SJCRH30 (cell line): Measurements from ENCODE around the gene BCL7C. TPM values are rescaled to one million over a fixed set of nuclear protein-coding genes. Genes with fewer than 3 reads are reported as not detected.
"Not testable (repeated sequence)": the region's sequence is repeated elsewhere in the genome, so short reads cannot be mapped to it uniquely, and the experiment has no call there.

ENCODE experiments used
- DNase-seq, 2 experiments: peaks; one replicate each; pipeline ENCODE4 v3.0.0-alpha.2; 2015 to 2020
- H3K27ac ChIP-seq: fragments of 250-450 bp; sonication (Bioruptor Pico); 2 replicates; pipeline ENCODE4 v1.5.1; 2020; ENCODE audit warnings: mild to moderate bottlenecking, moderate library complexity
- H3K27me3 ChIP-seq: fragments of 250-450 bp; sonication (Bioruptor Pico); 2 replicates; pipeline ENCODE4 v1.5.1; 2020; ENCODE audit warnings: mild to moderate bottlenecking, moderate library complexity
- H3K36me3 ChIP-seq: fragments of 250-450 bp; sonication (Bioruptor Pico); 2 replicates; pipeline ENCODE4 v1.5.1; 2020; ENCODE audit warnings: mild to moderate bottlenecking, moderate library complexity
- H3K4me1 ChIP-seq: fragments of 250-450 bp; sonication (Bioruptor Pico); 2 replicates; pipeline ENCODE4 v1.5.1; 2020; ENCODE audit warnings: mild to moderate bottlenecking, moderate library complexity
- H3K4me3 ChIP-seq: fragments of 250-450 bp; sonication (Bioruptor Pico); 2 replicates; pipeline ENCODE4 v1.5.1; 2020; ENCODE audit warnings: mild to moderate bottlenecking, moderate library complexity
- H3K9me3 ChIP-seq: fragments of 250-450 bp; sonication (Bioruptor Pico); replicated peaks from 2 replicates; pipeline ENCODE4 v1.5.1; 2020; ENCODE audit warnings: mild to moderate bottlenecking, moderate library complexity
- total RNA-seq: library from RNA; depleted of rRNA; stranded (reverse); fragments of >200 nt; shearing (Covaris generic); gene quantifications from 2 replicates; pipeline ENCODE4 v1.2.3, GENCODE V29; 2014

Gene BCL7C
- total RNA-seq, 1 experiment from 2014 or later: 28.1 TPM

GRCh38 chr16:30875871-30876801, 17.7 kb downstream of the BCL7C start:
- peaks cover 5% of the 10 kb centered on the region; the same call in 1 of the 2 replicates for H3K4me1 ChIP-seq
- no peaks in the 10 kb centered on the region for H3K27me3 ChIP-seq
- peak; percentile 26 to 48 for DNase-seq
- H3K36me3 ChIP-seq: no peaks in the 10 kb centered on the region
- peak overlapping the region; percentile 81 for H3K27ac ChIP-seq
- H3K9me3 ChIP-seq: no peaks in the 10 kb centered on the region
- H3K4me3 ChIP-seq: peak overlapping the region; percentile 74

- peak; percentile 92 for DNase-seq
- peak overlapping the region; percentile 74 for H3K4me3 ChIP-seq
- peak overlapping the region; percentile 81 for H3K27ac ChIP-seq
- peaks cover 5% of the 10 kb centered on the region; the same call in 1 of the 2 replicates for H3K4me1 ChIP-seq
- H3K9me3 ChIP-seq: no peaks in the 10 kb centered on the region
- H3K27me3 ChIP-seq: no peaks in the 10 kb centered on the region
- H3K36me3 ChIP-seq: no peaks in the 10 kb centered on the region
Measured at GRCh38 chr16:30874821-30875717, 18.8 kb downstream of the BCL7C start.

GRCh38 chr16:30874244-30874820, 19.5 kb downstream of the BCL7C start:
- H3K27me3 ChIP-seq: no peaks in the 10 kb centered on the region
- peak overlapping the region; percentile 74 for H3K4me3 ChIP-seq
- H3K36me3 ChIP-seq: no peaks in the 10 kb centered on the region
- no peaks in the 10 kb centered on the region for H3K9me3 ChIP-seq
- no peak for DNase-seq
- H3K4me1 ChIP-seq: peaks cover 5% of the 10 kb centered on the region; the same call in 1 of the 2 replicates
- peak overlapping the region; percentile 81 for H3K27ac ChIP-seq

GRCh38 chr16:30870904-30871303, 23.0 kb downstream of the BCL7C start:
- DNase-seq: no peak
- no peaks in the 10 kb centered on the region; the same call in 1 of the 2 replicates for H3K4me1 ChIP-seq

GRCh38 chr16:30867747-30868146, 26.1 kb downstream of the BCL7C start:
- Histone ChIP-seq H3K4me1 (no peaks in the 10 kb centered on the region), H3K27ac (no peak overlapping the region), H3K36me3 (no peaks in the 10 kb centered on the region), H3K9me3 (no peaks in the 10 kb centered on the region), H3K27me3 (no peaks in the 10 kb centered on the region), H3K4me3 (no peak overlapping the region)
- DNase-seq: no peak

More at GRCh38 chr16:30870904-30871303, 23.0 kb downstream of the BCL7C start:
- H3K27ac ChIP-seq: no peak overlapping the region
- no peaks in the 10 kb centered on the region for H3K9me3 ChIP-seq
- H3K27me3 ChIP-seq: no peaks in the 10 kb centered on the region
- no peak overlapping the region for H3K4me3 ChIP-seq
- H3K36me3 ChIP-seq: no peaks in the 10 kb centered on the region

GRCh38 chr16:30866031-30866430, 27.8 kb downstream of the BCL7C start:
- no peaks in the 10 kb centered on the region for H3K9me3 ChIP-seq
- no peak overlapping the region for H3K27ac ChIP-seq
- no peak overlapping the region for H3K4me3 ChIP-seq
- H3K36me3 ChIP-seq: no peaks in the 10 kb centered on the region
- DNase-seq: no peak
- no peaks in the 10 kb centered on the region for H3K4me1 ChIP-seq
- H3K27me3 ChIP-seq: no peaks in the 10 kb centered on the region

- not testable (repeated sequence) for H3K4me1 ChIP-seq, H3K27me3 ChIP-seq, H3K9me3 ChIP-seq, H3K4me3 ChIP-seq, H3K36me3 ChIP-seq, H3K27ac ChIP-seq, DNase-seq
Measured at GRCh38 chr16:30863178-30863577, 30.7 kb downstream of the BCL7C start.

GRCh38 chr16:30860729-30861128, 33.1 kb downstream of the BCL7C start:
- not testable (repeated sequence) for H3K27me3 ChIP-seq, H3K4me3 ChIP-seq, H3K4me1 ChIP-seq, H3K9me3 ChIP-seq, DNase-seq, H3K36me3 ChIP-seq, H3K27ac ChIP-seq

GRCh38 chr16:30858829-30859423, 35.0 kb downstream of the BCL7C start:
- H3K27me3 ChIP-seq: no peaks in the 10 kb centered on the region
- H3K4me3 ChIP-seq: no peak overlapping the region
- H3K4me1 ChIP-seq: peaks cover 8% of the 10 kb centered on the region; the same call in 1 of the 2 replicates

GRCh38 chr16:30858111-30858495, 35.8 kb downstream of the BCL7C start:
- Histone ChIP-seq H3K4me1 (peaks cover 8% of the 10 kb centered on the region; the same call in 1 of the 2 replicates), H3K9me3 (no peaks in the 10 kb centered on the region), H3K27ac (no peak overlapping the region), H3K27me3 (no peaks in the 10 kb centered on the region), H3K4me3 (no peak overlapping the region), H3K36me3 (no peaks in the 10 kb centered on the region)
- DNase-seq: no peak

More at GRCh38 chr16:30858829-30859423, 35.0 kb downstream of the BCL7C start:
- Histone ChIP-seq H3K36me3 (no peaks in the 10 kb centered on the region), H3K9me3 (no peaks in the 10 kb centered on the region), H3K27ac (no peak overlapping the region)
- no peak for DNase-seq

- H3K27ac ChIP-seq: no peak overlapping the region
- peaks cover 6% of the 10 kb centered on the region; the same call in 1 of the 2 replicates for H3K4me1 ChIP-seq
- no peaks in the 10 kb centered on the region for H3K36me3 ChIP-seq
- H3K4me3 ChIP-seq: no peak overlapping the region
- no peaks in the 10 kb centered on the region for H3K27me3 ChIP-seq
- DNase-seq: no peak
- no peaks in the 10 kb centered on the region for H3K9me3 ChIP-seq
Measured at GRCh38 chr16:30853758-30854157, 40.1 kb downstream of the BCL7C start.

GRCh38 chr16:30850246-30850645, 43.6 kb downstream of the BCL7C start:
- no peak overlapping the region for H3K27ac ChIP-seq
- no peaks in the 10 kb centered on the region for H3K9me3 ChIP-seq
- H3K27me3 ChIP-seq: no peaks in the 10 kb centered on the region
- no peak overlapping the region for H3K4me3 ChIP-seq
- no peak for DNase-seq
- no peaks in the 10 kb centered on the region for H3K4me1 ChIP-seq
- no peaks in the 10 kb centered on the region for H3K36me3 ChIP-seq

GRCh38 chr16:30846649-30847402, 47.1 kb downstream of the BCL7C start:
- no peak for DNase-seq

More at GRCh38 chr16:30846649-30847402, 47.1 kb downstream of the BCL7C start:
- H3K9me3 ChIP-seq: no peaks in the 10 kb centered on the region
- no peaks in the 10 kb centered on the region for H3K36me3 ChIP-seq
- H3K27me3 ChIP-seq: no peaks in the 10 kb centered on the region
- no peaks in the 10 kb centered on the region for H3K4me1 ChIP-seq
- H3K4me3 ChIP-seq: no peak overlapping the region
- H3K27ac ChIP-seq: no peak overlapping the region
